ENCODE data around the gene RAX2. TPM values are rescaled to one million over a fixed set of nuclear protein-coding genes. Genes with fewer than 3 reads are reported as not detected.
A peak's percentile ranks its signal among the peaks of the same experiment; 100 is the strongest.
"Not testable (repeated sequence)": the region's sequence is repeated elsewhere in the genome, so short reads cannot be mapped to it uniquely, and the experiment has no call there.

Gene RAX2
- total RNA-seq, 6 experiments from 2014 or later, result not detected

GRCh38 chr19:3769494-3769893 is 2.5 kb downstream of the RAX2 start:
- no CpG with 5 or more reads among the region's 17 CpGs for WGBS (ENCODE audit: insufficient coverage, low coverage, low lambda C conversion rate, missing lambda C conversion rate)
- no peaks in the 10 kb centered on the region for H3K9me3 ChIP-seq
- H3K27me3 ChIP-seq, result no peaks in the 10 kb centered on the region
- no peaks in the 10 kb centered on the region for H3K4me1 ChIP-seq
- no peak overlapping the region for H3K4me3 ChIP-seq
- peaks cover 0 to 20% (median 0%) of the 10 kb centered on the region in 4 donors for H3K36me3 ChIP-seq
- TF ChIP-seq CTCF (IDR thresholded peaks at IDR 0.05), result no peak
- TF ChIP-seq POLR2A (IDR thresholded peaks at IDR 0.05), result no peak
- DNase-seq, result no peak
- no peak overlapping the region for H3K27ac ChIP-seq
- intact Hi-C loops (cut with DNase I), result no loop called here
- peak in 1 of 4 donors; percentile 4 for ATAC-seq

- Histone ChIP-seq H3K9me3 (no peaks in the 10 kb centered on the region), H3K27me3 (no peaks in the 10 kb centered on the region), H3K4me1 (no peaks in the 10 kb centered on the region), H3K36me3 (peaks cover 0 to 20% (median 0%) of the 10 kb centered on the region in 4 donors), H3K27ac (no peak overlapping the region), H3K4me3 (no peak overlapping the region)
- intact Hi-C loops (cut with DNase I), result no loop called here
- ATAC-seq (no peak), DNase-seq (no peak)
- 78% methylated on average over 4 of the region's 7 CpGs for WGBS (ENCODE audit: insufficient coverage, low coverage, low lambda C conversion rate, missing lambda C conversion rate)
- no peak for TF ChIP-seq POLR2A (IDR thresholded peaks at IDR 0.05)
- TF ChIP-seq CTCF (IDR thresholded peaks at IDR 0.05), result no peak
Measured at GRCh38 chr19:3768748-3769099, 3.3 kb downstream of the RAX2 start.

GRCh38 chr19:3768015-3768747 is 3.8 kb downstream of the RAX2 start:
- no peak for TF ChIP-seq CTCF (IDR thresholded peaks at IDR 0.05)
- TF ChIP-seq POLR2A (IDR thresholded peaks at IDR 0.05), result no peak
- Histone ChIP-seq H3K27me3 (no peaks in the 10 kb centered on the region), H3K36me3 (peaks cover 0 to 20% (median 0%) of the 10 kb centered on the region in 4 donors), H3K4me3 (no peak overlapping the region), H3K4me1 (peaks cover 0 to 5% (median 1%) of the 10 kb centered on the region in 4 donors), H3K9me3 (no peaks in the 10 kb centered on the region), H3K27ac (no peak overlapping the region)
- intact Hi-C loops (cut with DNase I), result no loop called here
- DNase-seq, result no peak
- ATAC-seq, result no peak
- WGBS (ENCODE audit: insufficient coverage, low coverage, low lambda C conversion rate, missing lambda C conversion rate), result 50% methylated on average over 2 of the region's 25 CpGs

GRCh38 chr19:3767050-3767449 is 5.0 kb downstream of the RAX2 start:
- H3K27me3 ChIP-seq, result no peaks in the 10 kb centered on the region
- no peak for ATAC-seq
- no peak overlapping the region for H3K4me3 ChIP-seq
- no CpG with 5 or more reads among the region's 23 CpGs for WGBS (ENCODE audit: insufficient coverage, low coverage, low lambda C conversion rate, missing lambda C conversion rate)
- no peak for TF ChIP-seq POLR2A (IDR thresholded peaks at IDR 0.05)
- H3K27ac ChIP-seq, result no peak overlapping the region
- intact Hi-C loops (cut with DNase I), result no loop called here
- H3K36me3 ChIP-seq, result peaks cover 0 to 20% (median 0%) of the 10 kb centered on the region in 4 donors
- H3K9me3 ChIP-seq, result no peaks in the 10 kb centered on the region
- no peak for DNase-seq
- peaks cover 0 to 9% (median 2%) of the 10 kb centered on the region in 4 donors for H3K4me1 ChIP-seq

GRCh38 chr19:3766520-3766919 is 5.5 kb downstream of the RAX2 start:
- Histone ChIP-seq H3K4me3 (no peak overlapping the region), H3K36me3 (peaks cover 0 to 20% (median 0%) of the 10 kb centered on the region in 4 donors), H3K27me3 (no peaks in the 10 kb centered on the region), H3K4me1 (peaks cover 0 to 14% (median 2%) of the 10 kb centered on the region in 4 donors), H3K9me3 (no peaks in the 10 kb centered on the region), H3K27ac (no peak overlapping the region)
- intact Hi-C loops (cut with DNase I), result no loop called here
- no peak for DNase-seq
- TF ChIP-seq CTCF (IDR thresholded peaks at IDR 0.05) (no peak), POLR2A (IDR thresholded peaks at IDR 0.05) (no peak)
- 44% methylated on average over 3 of the region's 7 CpGs for WGBS (ENCODE audit: insufficient coverage, low coverage, low lambda C conversion rate, missing lambda C conversion rate)
- no peak for ATAC-seq

- H3K4me3 ChIP-seq; H3K27ac ChIP-seq; intact Hi-C loops (cut with DNase I); ATAC-seq; DNase-seq; H3K27me3 ChIP-seq; H3K9me3 ChIP-seq: not testable (repeated sequence)
- Histone ChIP-seq H3K4me1 (peaks cover 0 to 14% (median 3%) of the 10 kb centered on the region in 4 donors), H3K36me3 (peaks cover 0 to 20% (median 0%) of the 10 kb centered on the region in 4 donors)
- 96% methylated on average over 4 of the region's 5 CpGs for WGBS (ENCODE audit: insufficient coverage, low coverage, low lambda C conversion rate, missing lambda C conversion rate)
Measured at GRCh38 chr19:3765757-3766156, 6.3 kb downstream of the RAX2 start.
